ENCODE results near the gene PLXDC1. TPM values are rescaled to one million over a fixed set of nuclear protein-coding genes. Genes with fewer than 3 reads are reported as not detected.

The PLXDC1 gene
- total RNA-seq, 1 experiment from 2014 or later, result 0.75 TPM

- no peaks in the 10 kb centered on the region for H3K9me3 ChIP-seq (ENCODE audit: low read depth, low read length, poor library complexity, severe bottlenecking)
- no peak for DNase-seq (ENCODE audit: low spot score)
- no peaks in the 10 kb centered on the region for H3K36me3 ChIP-seq (ENCODE audit: insufficient read depth, low read length, poor library complexity, severe bottlenecking)
- TF ChIP-seq CTCF (conservative IDR thresholded peaks at IDR 0.05; ENCODE audit: low read depth, low read length) (no peak), EZH2 (IDR thresholded peaks at IDR 0.05; ENCODE audit: borderline replicate concordance, low read depth, low read length, poor library complexity, severe bottlenecking) (no peak)
- no peaks in the 10 kb centered on the region for H3K4me1 ChIP-seq (ENCODE audit: insufficient read depth, low read length, poor library complexity, severe bottlenecking)
- intact Hi-C loops (cut with micrococcal nuclease; ENCODE audit: unreplicated experiment), result no loop called here
- H3K27ac ChIP-seq (ENCODE audit: low read depth, low read length, poor library complexity, severe bottlenecking), result no peak overlapping the region
- no peak overlapping the region for H3K4me3 ChIP-seq (ENCODE audit: low read depth, low read length, poor library complexity, severe bottlenecking)
- no peaks in the 10 kb centered on the region for H3K27me3 ChIP-seq (replicated peaks; ENCODE audit: insufficient read depth, low read depth, low read length, poor library complexity)
- no TSS peak for BruUV-seq (replicated peaks)
- POLR2A ChIA-PET (ENCODE audit: low non-redundant PET), result no interaction called here
- CTCF ChIA-PET, result no interaction called here
Observed at GRCh38 chr17:39147221-39148185, 3.9 kb downstream of the PLXDC1 start.

GRCh38 chr17:39146273-39146672 is 5.2 kb downstream of the PLXDC1 start:
- ChIA-PET POLR2A (ENCODE audit: low non-redundant PET) (no interaction called here), CTCF (interaction anchor here (0.7 kb wide), 1 partner anchor 175 kb away, joined by 3 read pairs; no protein-coding TSS in a partner anchor)
- no peaks in the 10 kb centered on the region for H3K27me3 ChIP-seq (replicated peaks; ENCODE audit: insufficient read depth, low read depth, low read length, poor library complexity)
- no peak for DNase-seq (ENCODE audit: low spot score)
- no peak overlapping the region for H3K27ac ChIP-seq (ENCODE audit: low read depth, low read length, poor library complexity, severe bottlenecking)
- H3K36me3 ChIP-seq (ENCODE audit: insufficient read depth, low read length, poor library complexity, severe bottlenecking), result no peaks in the 10 kb centered on the region
- no TSS peak for BruUV-seq (replicated peaks)
- H3K4me1 ChIP-seq (ENCODE audit: insufficient read depth, low read length, poor library complexity, severe bottlenecking), result no peaks in the 10 kb centered on the region
- intact Hi-C loops (cut with micrococcal nuclease; ENCODE audit: unreplicated experiment), result no loop called here
- TF ChIP-seq EZH2 (IDR thresholded peaks at IDR 0.05; ENCODE audit: borderline replicate concordance, low read depth, low read length, poor library complexity, severe bottlenecking) (no peak), CTCF (conservative IDR thresholded peaks at IDR 0.05; ENCODE audit: low read depth, low read length) (no peak)
- H3K4me3 ChIP-seq (ENCODE audit: low read depth, low read length, poor library complexity, severe bottlenecking), result no peak overlapping the region
- no peaks in the 10 kb centered on the region for H3K9me3 ChIP-seq (ENCODE audit: low read depth, low read length, poor library complexity, severe bottlenecking)

- ChIA-PET CTCF (no interaction called here), POLR2A (ENCODE audit: low non-redundant PET) (no interaction called here)
- H3K36me3 ChIP-seq (ENCODE audit: insufficient read depth, low read length, poor library complexity, severe bottlenecking), result no peaks in the 10 kb centered on the region
- no peaks in the 10 kb centered on the region for H3K9me3 ChIP-seq (ENCODE audit: low read depth, low read length, poor library complexity, severe bottlenecking)
- intact Hi-C loops (cut with micrococcal nuclease; ENCODE audit: unreplicated experiment), result no loop called here
- no peak for DNase-seq (ENCODE audit: low spot score)
- no TSS peak for BruUV-seq (replicated peaks)
- no peaks in the 10 kb centered on the region for H3K4me1 ChIP-seq (ENCODE audit: insufficient read depth, low read length, poor library complexity, severe bottlenecking)
- H3K27ac ChIP-seq (ENCODE audit: low read depth, low read length, poor library complexity, severe bottlenecking), result no peak overlapping the region
- no peaks in the 10 kb centered on the region for H3K27me3 ChIP-seq (replicated peaks; ENCODE audit: insufficient read depth, low read depth, low read length, poor library complexity)
- no peak for TF ChIP-seq CTCF (conservative IDR thresholded peaks at IDR 0.05; ENCODE audit: low read depth, low read length)
- no peak for TF ChIP-seq EZH2 (IDR thresholded peaks at IDR 0.05; ENCODE audit: borderline replicate concordance, low read depth, low read length, poor library complexity, severe bottlenecking)
- no peak overlapping the region for H3K4me3 ChIP-seq (ENCODE audit: low read depth, low read length, poor library complexity, severe bottlenecking)
Observed at GRCh38 chr17:39145143-39145542, 6.3 kb downstream of the PLXDC1 start.

All from A673 (cell line).